T-cell (primary cell): ENCODE results near the gene IFT43. TPM values are rescaled to one million over a fixed set of nuclear protein-coding genes. Genes with fewer than 3 reads are reported as not detected.

Source experiments
- ATAC-seq, 4 experiments: fragments of 200-7000 bp in 3 of 4; fragments of 150-1000 bp in 1 of 4; cut with Tn5 transposase; replicated peaks in 1 of 4; 1 replicate in 3 of 4; 2 replicates in 1 of 4; pipeline ENCODE4 v1.10.0; 2021; ENCODE audit warnings: moderate library complexity in 3 of 4, mild to moderate bottlenecking in 2 of 4, moderate number of reproducible peaks in 1 of 4
- CTCF ChIA-PET, 2 donors: fragments of 300-600 bp; sonication (Branson Sonifier 250); formaldehyde crosslinking; loops; one replicate each; lab custom pipeline; 2022; ENCODE audit warnings: antibody characterized with exemption in 2 of 2; lab: Charles Lee
- POLR2A ChIA-PET, 2 donors: fragments of 300-600 bp; sonication (Branson Sonifier 250); formaldehyde crosslinking; loops; one replicate each; lab custom pipeline; 2022; ENCODE audit warnings: antibody characterized with exemption in 2 of 2; lab: Charles Lee
- DNase-seq, 35 experiments: peaks; one replicate each; pipeline versions ENCODE4 v3.0.0 to v3.0.0-alpha.2; 2013 to 2023
- H3K27ac ChIP-seq: one replicate; pipeline ENCODE4 v1.5.1; 2013; ENCODE audit warnings: low read length
- H3K27me3 ChIP-seq, 2 experiments: replicated peaks in 1 of 2; 1 replicate in 1 of 2; 2 replicates in 1 of 2; pipeline versions ENCODE4 v1.6.1 to v1.7.0; 2013; ENCODE audit warnings: low read length in 1 of 2, mixed read lengths in 1 of 2; ENCODE audit not compliant: control insufficient read depth in 2 of 2, insufficient read depth in 2 of 2; ENCODE audit errors: extremely low read depth in 1 of 2
- H3K36me3 ChIP-seq, 2 donors: 1 replicate in 1 of 2; 2 replicates in 1 of 2; pipeline versions ENCODE4 v1.6.1 to v1.7.0; 2013; ENCODE audit warnings: low read length in 1 of 2; ENCODE audit not compliant: control insufficient read depth in 2 of 2, insufficient read depth in 1 of 2; ENCODE audit errors: extremely low read depth in 1 of 2
- H3K4me1 ChIP-seq, 2 experiments: 1 replicate in 1 of 2; 2 replicates in 1 of 2; pipeline versions ENCODE4 v1.6.1 to v1.7.0; 2013; ENCODE audit warnings: low read length in 2 of 2, mixed read lengths in 1 of 2; ENCODE audit not compliant: insufficient read depth in 2 of 2, control insufficient read depth in 1 of 2; ENCODE audit errors: extremely low read depth in 1 of 2
- H3K4me3 ChIP-seq, 2 donors: 1 replicate in 1 of 2; 2 replicates in 1 of 2; pipeline versions ENCODE4 v1.5.1 to v1.7.0; 2013; ENCODE audit warnings: mild to moderate bottlenecking in 2 of 2, low read length in 1 of 2, moderate library complexity in 1 of 2; ENCODE audit not compliant: control insufficient read depth in 1 of 2; ENCODE audit errors: extremely low read depth in 1 of 2
- H3K9me3 ChIP-seq: 2 replicates; pipeline ENCODE4 v1.7.0; 2013
- H3K27ac Mint-ChIP-seq, 2 donors: one replicate each; pipeline ENCODE4 v1.8.0; 2020 to 2021; ENCODE audit warnings: mild to moderate bottlenecking in 2 of 2, mixed read lengths in 2 of 2
- H3K27me3 Mint-ChIP-seq, 2 donors: one replicate each; pipeline ENCODE4 v1.8.0; 2021 to 2022; ENCODE audit warnings: mixed read lengths in 2 of 2
- H3K36me3 Mint-ChIP-seq: one replicate; pipeline ENCODE4 v1.8.0; 2021; ENCODE audit warnings: mixed read lengths
- H3K4me1 Mint-ChIP-seq, 3 donors: one replicate each; pipeline ENCODE4 v1.8.0; 2020 to 2022; ENCODE audit warnings: mixed read lengths in 3 of 3, mild to moderate bottlenecking in 1 of 3
- H3K4me3 Mint-ChIP-seq, 3 donors: one replicate each; pipeline ENCODE4 v1.8.0; 2020 to 2022; ENCODE audit warnings: mild to moderate bottlenecking in 3 of 3, mixed read lengths in 3 of 3, moderate library complexity in 3 of 3
- H3K9me3 Mint-ChIP-seq, 3 donors: one replicate each; pipeline ENCODE4 v1.8.0; 2020 to 2022; ENCODE audit warnings: mixed read lengths in 3 of 3
- WGBS: methylation state at CpG from one replicate; pipeline ENCODE4 v1.1.5; 2013; ENCODE audit warnings: missing lambda C conversion rate; ENCODE audit not compliant: insufficient coverage; 5-methylcytosine and 5-hydroxymethylcytosine counted together
- total RNA-seq, 35 experiments: library from RNA in 6 of 35; stranded (reverse) in 6 of 35; fragments of 120-200 nt in 1 of 35; gene quantifications; one replicate each; pipeline versions ENCODE4 v1.2.1 to v1.2.4 and lab custom pipeline; 2013 to 2026

IFT43 gene
- total RNA-seq, 5 donors from 2014 or later (not counting 1 experiment from before 2014, with no cell fraction given) = 10.0 to 13.5 (median 11.9) TPM

DNA sequence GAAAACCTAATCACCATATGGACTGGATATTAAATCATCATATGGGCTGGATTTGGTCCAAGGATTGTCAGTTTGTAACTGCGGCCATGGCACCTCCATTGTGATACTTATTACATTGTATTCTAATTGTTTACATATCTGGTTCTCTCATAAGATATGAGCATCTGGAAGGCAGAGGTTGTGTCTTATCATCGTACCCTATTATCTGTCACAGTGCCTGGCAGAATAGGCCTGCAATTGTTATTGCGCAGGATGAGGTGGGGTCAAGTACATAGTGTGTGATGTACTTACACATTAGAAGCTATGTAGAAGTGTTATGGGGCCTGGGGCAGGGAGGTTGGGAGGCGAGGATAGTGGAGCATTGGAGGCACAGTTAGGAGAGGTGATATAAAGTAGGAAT, 4.7 kb downstream of the IFT43 start:
- DNase-seq (no peak), ATAC-seq (no peak)
- peaks cover 0 to 9% of the 10 kb centered on the region in 2 donors for H3K36me3 ChIP-seq
- Mint-ChIP-seq H3K27me3 (no peaks in the 10 kb centered on the region), H3K4me1 (peaks cover 12 to 15% (median 14%) of the 10 kb centered on the region in 3 donors), H3K9me3 (no peaks in the 10 kb centered on the region), H3K4me3 (no peak overlapping the region), H3K36me3 (peaks cover 46% of the 10 kb centered on the region), H3K27ac (no peak overlapping the region)
- no peak overlapping the region for H3K27ac ChIP-seq
- POLR2A ChIA-PET = interaction anchor here in 1 of 2 donors (0.5 kb wide), 1 partner anchor 192 kb away, joined by 5 read pairs; no protein-coding TSS in a partner anchor
- H3K4me1 ChIP-seq = peaks cover 0 to 11% of the 10 kb centered on the region in 2 experiments
- CTCF ChIA-PET = interaction anchor here in 1 of 2 donors (0.6 kb wide), 1 partner anchor 341 kb away, joined by 5 read pairs; no protein-coding TSS in a partner anchor
- no peak overlapping the region for H3K4me3 ChIP-seq
- H3K27me3 ChIP-seq = no peaks in the 10 kb centered on the region
- WGBS = 100% methylated on average over 1 of the region's 4 CpGs
- H3K9me3 ChIP-seq = no peaks in the 10 kb centered on the region

DNA sequence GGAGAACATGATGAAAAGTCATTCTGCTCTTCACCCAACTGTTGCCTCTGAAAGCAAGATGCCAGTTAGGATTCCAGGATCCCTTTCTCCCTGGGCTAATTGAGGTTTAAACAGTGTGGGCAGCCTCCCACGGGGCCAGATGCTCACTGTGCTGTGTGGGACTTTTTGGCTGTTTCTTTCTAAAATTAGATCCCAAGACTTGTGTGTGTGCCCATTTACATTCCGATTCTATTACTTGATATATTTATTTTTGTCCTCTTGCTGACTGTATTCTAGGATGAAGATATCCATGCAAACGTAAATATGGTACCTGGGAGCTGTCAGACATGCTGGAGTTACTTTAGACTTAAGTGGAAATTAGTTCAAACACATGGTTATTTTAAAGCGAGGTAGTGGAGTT, 6.2 kb downstream of the IFT43 start:
- H3K27ac ChIP-seq = no peak overlapping the region
- Mint-ChIP-seq H3K36me3 (peaks cover 59% of the 10 kb centered on the region), H3K4me1 (peaks cover under 1 to 1% (median under 1%) of the 10 kb centered on the region in 3 donors), H3K27ac (no peak overlapping the region), H3K27me3 (no peaks in the 10 kb centered on the region), H3K9me3 (no peaks in the 10 kb centered on the region), H3K4me3 (no peak overlapping the region)
- H3K36me3 ChIP-seq = peaks cover 0 to 12% of the 10 kb centered on the region in 2 donors
- no peaks in the 10 kb centered on the region for H3K9me3 ChIP-seq
- POLR2A ChIA-PET = interaction anchor here in 1 of 2 donors (0.7 kb wide), 1 partner anchor 628 kb away, joined by 4 read pairs; no protein-coding TSS in a partner anchor
- no peak for ATAC-seq
- CTCF ChIA-PET = no interaction called here
- no peaks in the 10 kb centered on the region for H3K27me3 ChIP-seq
- 40% methylated on average over 1 of the region's 4 CpGs for WGBS
- DNase-seq = no peak
- H3K4me1 ChIP-seq = no peaks in the 10 kb centered on the region
- no peak overlapping the region for H3K4me3 ChIP-seq

DNA sequence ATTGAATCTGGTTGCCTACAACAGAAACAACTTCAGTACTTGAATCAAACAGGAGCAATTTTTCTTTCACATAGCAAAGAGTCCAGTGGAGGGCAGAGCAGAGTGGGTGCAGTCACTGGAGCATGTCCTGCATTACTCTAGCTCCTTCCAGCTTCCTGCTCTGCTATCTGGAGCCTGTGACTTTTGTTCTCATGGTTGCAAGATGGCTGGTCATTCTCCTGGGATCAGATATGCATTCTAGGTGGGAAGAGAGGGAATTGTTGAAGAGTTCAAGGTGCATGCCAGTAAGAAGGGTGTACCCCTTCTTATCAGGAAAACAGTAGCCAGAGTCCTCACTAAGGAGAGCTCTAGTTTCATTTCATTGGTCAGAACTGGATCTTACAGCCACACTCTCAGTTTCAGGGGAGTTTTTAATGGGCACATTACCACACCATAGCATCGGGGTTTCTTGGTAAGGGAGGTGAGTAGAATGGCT, 8.0 kb downstream of the IFT43 start:
- H3K27ac Mint-ChIP-seq = no peak overlapping the region

DNA sequence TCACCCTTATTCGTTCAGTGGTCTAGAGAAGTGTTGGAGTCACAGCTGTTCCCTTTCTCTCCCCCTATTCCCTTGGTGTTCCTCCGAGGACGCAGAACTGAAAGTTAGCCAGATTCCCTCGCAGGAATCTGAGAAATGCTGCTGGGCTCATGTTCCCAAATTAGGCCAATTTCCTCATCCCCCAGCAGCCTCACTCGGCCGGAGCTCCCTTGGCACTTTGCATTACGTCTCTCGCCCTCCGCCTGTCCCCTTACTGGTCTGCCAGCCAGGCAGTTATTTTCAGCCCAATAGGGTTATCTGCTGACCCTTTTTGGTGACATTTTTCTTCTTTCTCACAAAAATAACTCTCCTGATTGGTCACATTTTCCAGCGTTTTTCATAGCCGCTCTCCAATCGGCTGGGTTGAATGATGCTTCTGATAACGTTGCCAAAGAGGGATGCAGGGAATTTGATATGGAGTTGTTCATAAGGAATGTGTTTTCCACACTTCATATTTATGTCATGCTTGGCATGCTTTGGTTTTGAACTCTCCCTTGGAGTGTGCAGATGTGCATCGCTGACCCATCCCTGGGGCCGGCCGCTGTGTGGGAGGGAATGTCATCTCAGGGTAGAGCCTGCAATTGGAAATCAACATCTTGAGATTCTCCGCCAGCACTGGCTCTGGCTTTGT, 9.9 kb downstream of the IFT43 start:
- Mint-ChIP-seq H3K27ac (no peak overlapping the region), H3K4me3 (no peak overlapping the region), H3K9me3 (no peaks in the 10 kb centered on the region), H3K4me1 (no peaks in the 10 kb centered on the region), H3K36me3 (peaks cover 70% of the 10 kb centered on the region), H3K27me3 (no peaks in the 10 kb centered on the region)
- peaks cover 0 to 14% of the 10 kb centered on the region in 2 donors for H3K36me3 ChIP-seq
- no peak for ATAC-seq
- WGBS = 92% methylated on average over 12 of the region's 17 CpGs
- H3K4me3 ChIP-seq = no peak overlapping the region
- no peak for DNase-seq
- CTCF ChIA-PET = no interaction called here
- POLR2A ChIA-PET = no interaction called here
- H3K4me1 ChIP-seq = no peaks in the 10 kb centered on the region
- no peaks in the 10 kb centered on the region for H3K27me3 ChIP-seq
- H3K27ac ChIP-seq = no peak overlapping the region
- no peaks in the 10 kb centered on the region for H3K9me3 ChIP-seq

More for the DNA sequence above, 8.0 kb downstream of the IFT43 start:
- POLR2A ChIA-PET = no interaction called here
- H3K27ac ChIP-seq = no peak overlapping the region
- no peak overlapping the region for H3K4me3 Mint-ChIP-seq
- H3K36me3 ChIP-seq = peaks cover 0 to 15% of the 10 kb centered on the region in 2 donors
- WGBS = no CpG with 5 or more reads among the region's 1 CpG
- DNase-seq (no peak), ATAC-seq (no peak)
- H3K27me3 ChIP-seq = no peaks in the 10 kb centered on the region
- no peaks in the 10 kb centered on the region for H3K4me1 ChIP-seq
- CTCF ChIA-PET = interaction anchor here in 1 of 2 donors (0.7 kb wide), 1 partner anchor 140 kb away, joined by 3 read pairs; no protein-coding TSS in a partner anchor
- no peaks in the 10 kb centered on the region for H3K27me3 Mint-ChIP-seq
- no peaks in the 10 kb centered on the region for H3K4me1 Mint-ChIP-seq
- no peaks in the 10 kb centered on the region for H3K9me3 ChIP-seq
- no peaks in the 10 kb centered on the region for H3K9me3 Mint-ChIP-seq
- H3K4me3 ChIP-seq = no peak overlapping the region
- peaks cover 69% of the 10 kb centered on the region for H3K36me3 Mint-ChIP-seq

DNA sequence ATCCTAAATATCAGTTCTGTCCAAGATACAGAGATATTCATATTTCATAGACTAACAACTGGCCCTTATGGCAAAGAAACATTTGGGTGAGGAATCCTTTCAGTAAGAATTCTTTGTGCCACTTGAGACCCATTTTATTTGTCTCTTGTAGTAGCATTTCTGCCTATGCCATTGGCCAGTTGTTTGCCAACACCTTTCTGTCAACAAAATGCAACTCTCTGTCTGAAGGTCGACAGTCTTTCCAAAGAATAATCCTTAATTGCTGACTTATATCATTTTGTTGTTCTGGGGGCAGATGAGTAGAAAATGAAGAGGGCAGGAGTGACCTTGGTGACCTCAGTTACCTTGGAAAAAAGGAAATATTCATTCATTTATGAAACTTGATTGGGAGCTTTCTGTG, 10.9 kb downstream of the IFT43 start:
- H3K4me3 Mint-ChIP-seq = no peak overlapping the region
- H3K27me3 Mint-ChIP-seq = no peaks in the 10 kb centered on the region
- 50% methylated on average over 1 of the region's 1 CpG for WGBS
- ATAC-seq = no peak
- Histone ChIP-seq H3K36me3 (peaks cover 0 to 16% of the 10 kb centered on the region in 2 donors), H3K4me1 (no peaks in the 10 kb centered on the region), H3K9me3 (no peaks in the 10 kb centered on the region), H3K27ac (no peak overlapping the region), H3K4me3 (no peak overlapping the region), H3K27me3 (no peaks in the 10 kb centered on the region)
- DNase-seq = no peak
- H3K27ac Mint-ChIP-seq = no peak overlapping the region
- POLR2A ChIA-PET = no interaction called here
- peaks cover 78% of the 10 kb centered on the region for H3K36me3 Mint-ChIP-seq
- H3K4me1 Mint-ChIP-seq = no peaks in the 10 kb centered on the region
- no peaks in the 10 kb centered on the region for H3K9me3 Mint-ChIP-seq
- CTCF ChIA-PET = no interaction called here

DNA sequence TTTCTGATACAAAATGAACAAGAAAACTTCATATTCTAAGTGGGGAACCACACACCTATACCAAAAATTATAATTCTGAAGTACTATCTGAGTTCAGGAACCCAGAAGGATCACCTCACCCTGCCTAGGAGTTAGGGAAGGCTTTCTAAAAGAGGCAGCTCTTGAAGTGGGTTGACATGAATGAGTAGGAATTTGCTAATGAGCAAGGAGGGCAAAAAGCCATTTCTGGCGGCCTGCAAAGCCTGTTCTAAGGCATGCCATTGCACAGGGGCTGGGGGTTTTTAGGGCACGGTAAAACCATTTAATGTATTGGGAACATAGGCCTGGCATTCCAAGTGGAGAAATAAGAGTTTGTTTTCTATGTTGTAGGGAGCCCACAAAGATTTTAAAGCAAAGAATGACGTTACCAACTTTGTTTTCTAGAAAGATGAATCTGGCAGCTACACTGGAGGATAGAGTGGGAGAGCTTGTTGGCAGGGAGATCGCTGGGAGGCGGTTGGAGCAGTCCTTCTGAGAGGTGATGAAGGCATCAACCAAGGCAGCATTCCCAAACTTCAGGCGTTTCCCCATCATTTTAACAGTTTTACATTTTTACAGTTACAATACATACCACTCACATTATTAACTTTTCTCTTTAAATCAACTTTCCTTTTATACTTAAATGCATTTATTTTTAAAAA, 14.1 kb downstream of the IFT43 start:
- H3K9me3 Mint-ChIP-seq = peaks cover 0 to 8% (median 7%) of the 10 kb centered on the region in 3 donors
- Histone ChIP-seq H3K4me1 (no peaks in the 10 kb centered on the region), H3K36me3 (peaks cover 0 to 11% of the 10 kb centered on the region in 2 donors), H3K4me3 (no peak overlapping the region), H3K27me3 (no peaks in the 10 kb centered on the region), H3K27ac (no peak overlapping the region), H3K9me3 (no peaks in the 10 kb centered on the region)
- no peak overlapping the region for H3K27ac Mint-ChIP-seq
- peaks cover 69% of the 10 kb centered on the region for H3K36me3 Mint-ChIP-seq
- ATAC-seq (no peak), DNase-seq (no peak)
- H3K4me3 Mint-ChIP-seq = no peak overlapping the region
- no peaks in the 10 kb centered on the region for H3K4me1 Mint-ChIP-seq
- POLR2A ChIA-PET = no interaction called here
- WGBS = 100% methylated on average over 3 of the region's 6 CpGs
- CTCF ChIA-PET = no interaction called here
- no peaks in the 10 kb centered on the region for H3K27me3 Mint-ChIP-seq
